OCI-LY7 (cell line): Measurements from ENCODE around the gene CD164.

Source experiments
- EZH2phosphoT487 ChIP-seq: fragments of 200-600 bp; sonication (generic); IDR thresholded peaks from 2 replicates; pipeline ENCODE4 v1.6.1; 2018; ENCODE audit warnings: low read depth, borderline replicate concordance, mild to moderate bottlenecking, mixed run types, antibody characterized with exemption, low read length, moderate library complexity, mixed read lengths
- TF ChIP-seq, protein P1 (sequence below): fragments of 200-600 bp; sonication (generic); conservative IDR thresholded peaks from 2 replicates; pipeline ENCODE4 v1.5.1; 2014; ENCODE audit warnings: mild to moderate bottlenecking, antibody characterized with exemption, low read length, moderate library complexity, mixed read lengths

DNA sequence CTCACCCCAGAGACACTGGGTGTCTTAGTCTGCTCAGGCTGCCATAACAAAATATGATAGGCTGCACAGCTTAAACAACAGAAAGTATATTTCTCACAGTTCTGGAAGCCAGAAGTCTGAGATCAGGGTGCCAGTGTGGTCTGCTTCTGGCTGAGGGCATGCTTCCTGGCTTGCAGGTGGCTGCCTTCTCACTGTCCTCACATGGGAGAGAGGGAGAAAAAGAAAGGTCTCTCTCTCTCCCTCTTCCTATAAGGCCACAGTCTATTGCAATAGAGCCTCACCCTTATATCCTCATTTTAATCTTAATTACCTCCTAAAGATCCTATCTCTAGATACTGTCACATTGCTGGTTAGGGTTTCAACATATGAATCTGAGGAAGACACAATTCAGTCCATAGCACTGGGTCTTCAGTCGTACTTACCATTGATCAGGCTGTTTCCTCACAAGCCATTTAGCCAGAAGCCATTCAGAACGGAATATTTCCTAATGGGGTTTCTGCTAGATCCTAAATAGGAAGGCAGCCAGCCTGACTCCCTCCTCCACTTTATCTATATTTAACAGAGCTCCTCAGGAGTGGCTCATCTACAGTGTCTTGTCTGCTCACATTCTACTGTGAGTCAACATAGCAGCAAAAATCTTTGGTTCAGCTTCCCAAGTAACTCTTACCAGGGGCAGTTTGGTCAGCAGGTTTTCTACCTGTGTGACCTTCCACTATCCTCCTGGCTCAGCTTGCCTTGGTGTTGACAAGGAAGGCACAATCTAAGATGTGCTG lies 42.2 kb downstream of the CD164 start:
- TF ChIP-seq EZH2phosphoT487 = no peak
- TF ChIP-seq, protein P1, sequence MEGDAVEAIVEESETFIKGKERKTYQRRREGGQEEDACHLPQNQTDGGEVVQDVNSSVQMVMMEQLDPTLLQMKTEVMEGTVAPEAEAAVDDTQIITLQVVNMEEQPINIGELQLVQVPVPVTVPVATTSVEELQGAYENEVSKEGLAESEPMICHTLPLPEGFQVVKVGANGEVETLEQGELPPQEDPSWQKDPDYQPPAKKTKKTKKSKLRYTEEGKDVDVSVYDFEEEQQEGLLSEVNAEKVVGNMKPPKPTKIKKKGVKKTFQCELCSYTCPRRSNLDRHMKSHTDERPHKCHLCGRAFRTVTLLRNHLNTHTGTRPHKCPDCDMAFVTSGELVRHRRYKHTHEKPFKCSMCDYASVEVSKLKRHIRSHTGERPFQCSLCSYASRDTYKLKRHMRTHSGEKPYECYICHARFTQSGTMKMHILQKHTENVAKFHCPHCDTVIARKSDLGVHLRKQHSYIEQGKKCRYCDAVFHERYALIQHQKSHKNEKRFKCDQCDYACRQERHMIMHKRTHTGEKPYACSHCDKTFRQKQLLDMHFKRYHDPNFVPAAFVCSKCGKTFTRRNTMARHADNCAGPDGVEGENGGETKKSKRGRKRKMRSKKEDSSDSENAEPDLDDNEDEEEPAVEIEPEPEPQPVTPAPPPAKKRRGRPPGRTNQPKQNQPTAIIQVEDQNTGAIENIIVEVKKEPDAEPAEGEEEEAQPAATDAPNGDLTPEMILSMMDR = no peak
